Kidney (tissue), 14 donors: ENCODE measurements around the gene USP48. TPM values are rescaled to one million over a fixed set of nuclear protein-coding genes. Genes with fewer than 3 reads are reported as not detected.

Source experiments
- DNase-seq, 5 donors: peaks; one replicate each; pipeline ENCODE4 v3.0.0-alpha.2; 2013 to 2020
- FAIRE-seq: peaks from 2 replicates; lab custom pipeline; 2012; peaks lifted over from hg19 to GRCh38; lab: Jason Lieb, UNC
- H3K27ac ChIP-seq, 2 donors: one replicate each; pipeline ENCODE4 v1.7.0; 2013; ENCODE audit warnings: low read depth in 2 of 2, low read length in 2 of 2, inconsistent platforms in 1 of 2
- H3K27me3 ChIP-seq: one replicate; pipeline ENCODE4 v1.7.1; 2013; ENCODE audit warnings: low read length, inconsistent platforms; ENCODE audit not compliant: control insufficient read depth, insufficient read depth
- H3K36me3 ChIP-seq, 3 donors: one replicate each; pipeline versions ENCODE4 v1.7.0 to v1.7.1; 2013; ENCODE audit warnings: low read length in 3 of 3, control low read depth in 1 of 3, inconsistent platforms in 1 of 3; ENCODE audit not compliant: insufficient read depth in 3 of 3, control insufficient read depth in 2 of 3
- H3K4me1 ChIP-seq, 3 donors: one replicate each; pipeline versions ENCODE4 v1.7.0 to v1.7.1; 2013; ENCODE audit warnings: low read length in 3 of 3, inconsistent platforms in 1 of 3, low read depth in 1 of 3; ENCODE audit not compliant: control insufficient read depth in 2 of 3, insufficient read depth in 2 of 3
- H3K4me3 ChIP-seq, 3 donors: one replicate each; pipeline versions ENCODE4 v1.7.0 to v1.8.1; 2013; ENCODE audit warnings: low read length in 3 of 3, control low read depth in 1 of 3, inconsistent platforms in 1 of 3
- H3K9ac ChIP-seq, 3 donors: one replicate each; pipeline versions ENCODE4 v1.7.0 to v1.7.1; 2013; ENCODE audit warnings: low read length in 3 of 3, control low read depth in 1 of 3, inconsistent platforms in 1 of 3
- H3K9me3 ChIP-seq, 3 donors: one replicate each; pipeline versions ENCODE4 v1.7.0 to v1.7.1; 2013; ENCODE audit warnings: low read length in 3 of 3, control low read depth in 1 of 3, inconsistent platforms in 1 of 3; ENCODE audit not compliant: control insufficient read depth in 2 of 3, insufficient read depth in 1 of 3
- intact Hi-C: fragments of 100-400 bp; cut with DNase I; formaldehyde crosslinking; loops from one replicate; pipeline ENCODE4 v1.11.1; 2022
- polyA plus RNA-seq: library from polyadenylated mRNA; stranded (reverse); fragments of 350-450 nt; fragmentation: Illumina TruSeq; extraction: RNeasy Lipid Tissue Mini Kit (QIAGEN cat#74804); gene quantifications from one replicate; pipeline ENCODE4 v1.2.3, GENCODE V29; 2014; ENCODE audit warnings: low read depth, low replicate concordance; ENCODE audit not compliant: insufficient read depth
- total RNA-seq: library from RNA; stranded (reverse); fragmentation: NEBNext Ultra II Directional; extraction: Animal tissue kit (Norgen Biotek cat#: 25700); gene quantifications from one replicate; pipeline ENCODE4 v1.2.1, GENCODE V29; 2021
- TF ChIP-seq, protein P1 (sequence below): IDR thresholded peaks from 3 replicates; pipeline ENCODE4 v1.5.1; 2012; ENCODE audit warnings: mild to moderate bottlenecking, moderate library complexity, borderline replicate concordance; ENCODE audit not compliant: insufficient read depth; ENCODE audit errors: extremely low read depth
- donor health status: control.
- donor health status: control.
- donor health status: control.
- donor health status: control.
- donor health status: control.
- donor health status: DM: yes; HTN: yes; CAD: no.
- donor health status: Normal renal cell carcinoma (clear cell type).

Gene USP48
- total and polyA plus RNA-seq, 2 donors from 2014 or later: 16.7 to 62.8 TPM

- no peak overlapping the region for H3K27ac ChIP-seq
- TF ChIP-seq, protein P1, sequence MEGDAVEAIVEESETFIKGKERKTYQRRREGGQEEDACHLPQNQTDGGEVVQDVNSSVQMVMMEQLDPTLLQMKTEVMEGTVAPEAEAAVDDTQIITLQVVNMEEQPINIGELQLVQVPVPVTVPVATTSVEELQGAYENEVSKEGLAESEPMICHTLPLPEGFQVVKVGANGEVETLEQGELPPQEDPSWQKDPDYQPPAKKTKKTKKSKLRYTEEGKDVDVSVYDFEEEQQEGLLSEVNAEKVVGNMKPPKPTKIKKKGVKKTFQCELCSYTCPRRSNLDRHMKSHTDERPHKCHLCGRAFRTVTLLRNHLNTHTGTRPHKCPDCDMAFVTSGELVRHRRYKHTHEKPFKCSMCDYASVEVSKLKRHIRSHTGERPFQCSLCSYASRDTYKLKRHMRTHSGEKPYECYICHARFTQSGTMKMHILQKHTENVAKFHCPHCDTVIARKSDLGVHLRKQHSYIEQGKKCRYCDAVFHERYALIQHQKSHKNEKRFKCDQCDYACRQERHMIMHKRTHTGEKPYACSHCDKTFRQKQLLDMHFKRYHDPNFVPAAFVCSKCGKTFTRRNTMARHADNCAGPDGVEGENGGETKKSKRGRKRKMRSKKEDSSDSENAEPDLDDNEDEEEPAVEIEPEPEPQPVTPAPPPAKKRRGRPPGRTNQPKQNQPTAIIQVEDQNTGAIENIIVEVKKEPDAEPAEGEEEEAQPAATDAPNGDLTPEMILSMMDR: no peak
- intact Hi-C loops: no loop called here
- H3K36me3 ChIP-seq: peaks cover 8 to 12% (median 9%) of the 10 kb centered on the region in 3 donors
- DNase-seq: no peak
- no peaks in the 10 kb centered on the region for H3K4me1 ChIP-seq
- no peaks in the 10 kb centered on the region for H3K27me3 ChIP-seq
- H3K4me3 ChIP-seq: no peak overlapping the region
- no peak overlapping the region for H3K9ac ChIP-seq
- H3K9me3 ChIP-seq: no peaks in the 10 kb centered on the region
- no peak for FAIRE-seq
Observed at GRCh38 chr1:21700094-21700493, 82.9 kb downstream of the USP48 start.

DNA sequence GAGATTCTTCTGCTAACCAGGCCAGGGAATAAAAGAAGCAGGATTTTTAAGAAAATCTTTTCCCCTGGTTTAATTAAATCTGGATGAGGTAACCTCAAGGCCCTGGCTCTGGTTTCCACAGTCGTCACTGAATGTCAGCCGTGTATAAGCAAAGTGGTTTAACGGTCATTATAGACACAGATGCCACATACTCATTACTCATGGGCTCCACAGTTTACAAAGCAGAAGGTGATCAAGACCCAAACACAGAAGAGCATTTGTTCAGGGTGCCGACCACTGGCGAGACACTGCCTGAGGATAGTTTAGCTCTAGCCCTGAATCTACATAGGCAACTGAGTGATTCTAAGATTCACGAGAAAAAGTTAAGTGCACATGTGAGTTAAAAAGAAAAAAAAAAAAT lies 86.0 kb downstream of the USP48 start:
- FAIRE-seq: no peak
- peaks cover 13 to 21% (median 16%) of the 10 kb centered on the region in 3 donors for H3K36me3 ChIP-seq
- no peak overlapping the region for H3K4me3 ChIP-seq

GRCh38 chr1:21693732-21694131 lies 89.2 kb downstream of the USP48 start:
- H3K4me1 ChIP-seq: no peaks in the 10 kb centered on the region
- peaks cover 10 to 35% (median 14%) of the 10 kb centered on the region in 3 donors for H3K36me3 ChIP-seq
- intact Hi-C loops: no loop called here
- H3K27me3 ChIP-seq: no peaks in the 10 kb centered on the region
- no peak overlapping the region for H3K9ac ChIP-seq
- TF ChIP-seq, protein P1: no peak
- DNase-seq: no peak
- no peak overlapping the region for H3K4me3 ChIP-seq
- H3K9me3 ChIP-seq: no peaks in the 10 kb centered on the region
- no peak overlapping the region for H3K27ac ChIP-seq
- no peak for FAIRE-seq

More for the DNA sequence above, 86.0 kb downstream of the USP48 start:
- Histone ChIP-seq H3K4me1 (no peaks in the 10 kb centered on the region), H3K9ac (no peak overlapping the region), H3K9me3 (no peaks in the 10 kb centered on the region), H3K27me3 (no peaks in the 10 kb centered on the region), H3K27ac (no peak overlapping the region)
- TF ChIP-seq, protein P1: no peak
- DNase-seq: no peak
- intact Hi-C loops: no loop called here

GRCh38 chr1:21691739-21692138 lies 91.2 kb downstream of the USP48 start:
- no peak overlapping the region for H3K9ac ChIP-seq
- TF ChIP-seq, protein P1: no peak
- H3K4me1 ChIP-seq: no peaks in the 10 kb centered on the region
- no peak overlapping the region for H3K4me3 ChIP-seq
- intact Hi-C loops: no loop called here
- H3K9me3 ChIP-seq: no peaks in the 10 kb centered on the region
- H3K36me3 ChIP-seq: peaks cover 8 to 46% (median 22%) of the 10 kb centered on the region in 3 donors
- DNase-seq (no peak), FAIRE-seq (no peak)
- H3K27me3 ChIP-seq: no peaks in the 10 kb centered on the region
- H3K27ac ChIP-seq: no peak overlapping the region
